ENCODE measurements around the gene SUSD4. TPM values are rescaled to one million over a fixed set of nuclear protein-coding genes. Genes with fewer than 3 reads are reported as not detected.

Gene SUSD4
- polyA plus RNA-seq, 1 of the 3 experiments (the other 2 are of a cell fraction) = 0.31 TPM

DNA sequence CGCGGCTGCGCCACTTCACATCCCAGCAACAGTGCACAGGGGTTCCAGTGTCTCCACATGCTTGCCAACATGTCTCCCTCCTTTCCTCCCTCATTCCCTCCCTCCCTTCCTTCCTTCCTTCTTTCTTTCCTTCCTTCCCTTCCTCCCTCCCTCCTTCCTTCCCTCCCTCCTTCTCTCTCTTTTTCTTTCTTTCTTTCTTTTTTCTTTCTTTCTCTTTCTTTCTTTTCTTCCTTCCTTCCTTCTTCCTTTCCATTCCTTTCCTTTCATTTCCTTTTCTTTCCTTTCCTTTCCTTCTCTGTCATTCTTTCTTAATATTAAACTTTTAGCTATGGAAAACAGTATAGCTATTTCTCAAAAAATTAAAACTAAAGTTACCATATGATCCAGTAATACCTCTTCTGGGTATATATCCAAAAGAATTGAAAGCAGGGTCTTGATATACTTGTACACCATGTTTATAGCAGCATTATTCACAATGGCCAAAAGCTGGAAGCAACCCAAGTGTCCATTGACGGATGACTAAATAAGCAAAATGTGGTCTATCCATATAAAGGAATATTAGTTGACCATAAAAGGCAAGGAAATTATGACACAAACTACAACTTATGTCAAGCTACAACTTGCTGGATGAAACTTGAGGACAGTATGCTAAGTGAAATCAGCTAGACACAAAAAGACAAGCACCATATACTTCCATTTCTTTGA is 165.9 kb downstream of the SUSD4 start:
- Histone ChIP-seq H2AFZ (ENCODE audit: low read depth) (no peak overlapping the region), H3K27ac (ENCODE audit: low read depth in 2 of 2, low read length in 1 of 2) (no peak overlapping the region), H3K9me3 (no peaks in the 10 kb centered on the region), H4K20me1 (ENCODE audit: insufficient read depth) (no peaks in the 10 kb centered on the region), H3K4me3 (ENCODE audit: low read depth in 2 of 2, low read length in 1 of 2) (no peak overlapping the region), H3F3A (replicated peaks; ENCODE audit: insufficient read depth) (no peaks in the 10 kb centered on the region), H3K79me2 (ENCODE audit: insufficient read depth) (no peaks in the 10 kb centered on the region), H3K27me3 (ENCODE audit: insufficient read depth) (no peaks in the 10 kb centered on the region; the same call in 1 of the 2 replicates), H3K4me1 (ENCODE audit: control insufficient read depth in 1 of 2, insufficient read depth in 2 of 2, low read depth in 1 of 2, low read length in 1 of 2) (no peaks in the 10 kb centered on the region), H3K9ac (no peak overlapping the region), H3K36me3 (replicated peaks in 1 of 2; ENCODE audit: control insufficient read depth in 1 of 2, insufficient read depth in 2 of 2, low read length in 1 of 2) (no peaks in the 10 kb centered on the region), H3K9me2 (no peaks in the 10 kb centered on the region), H3K4me2 (no peak overlapping the region)
- no peak for DNase-seq
- POLR2A ChIA-PET = no interaction called here
- CTCF ChIA-PET = no interaction called here
- TF ChIP-seq, protein P1, sequence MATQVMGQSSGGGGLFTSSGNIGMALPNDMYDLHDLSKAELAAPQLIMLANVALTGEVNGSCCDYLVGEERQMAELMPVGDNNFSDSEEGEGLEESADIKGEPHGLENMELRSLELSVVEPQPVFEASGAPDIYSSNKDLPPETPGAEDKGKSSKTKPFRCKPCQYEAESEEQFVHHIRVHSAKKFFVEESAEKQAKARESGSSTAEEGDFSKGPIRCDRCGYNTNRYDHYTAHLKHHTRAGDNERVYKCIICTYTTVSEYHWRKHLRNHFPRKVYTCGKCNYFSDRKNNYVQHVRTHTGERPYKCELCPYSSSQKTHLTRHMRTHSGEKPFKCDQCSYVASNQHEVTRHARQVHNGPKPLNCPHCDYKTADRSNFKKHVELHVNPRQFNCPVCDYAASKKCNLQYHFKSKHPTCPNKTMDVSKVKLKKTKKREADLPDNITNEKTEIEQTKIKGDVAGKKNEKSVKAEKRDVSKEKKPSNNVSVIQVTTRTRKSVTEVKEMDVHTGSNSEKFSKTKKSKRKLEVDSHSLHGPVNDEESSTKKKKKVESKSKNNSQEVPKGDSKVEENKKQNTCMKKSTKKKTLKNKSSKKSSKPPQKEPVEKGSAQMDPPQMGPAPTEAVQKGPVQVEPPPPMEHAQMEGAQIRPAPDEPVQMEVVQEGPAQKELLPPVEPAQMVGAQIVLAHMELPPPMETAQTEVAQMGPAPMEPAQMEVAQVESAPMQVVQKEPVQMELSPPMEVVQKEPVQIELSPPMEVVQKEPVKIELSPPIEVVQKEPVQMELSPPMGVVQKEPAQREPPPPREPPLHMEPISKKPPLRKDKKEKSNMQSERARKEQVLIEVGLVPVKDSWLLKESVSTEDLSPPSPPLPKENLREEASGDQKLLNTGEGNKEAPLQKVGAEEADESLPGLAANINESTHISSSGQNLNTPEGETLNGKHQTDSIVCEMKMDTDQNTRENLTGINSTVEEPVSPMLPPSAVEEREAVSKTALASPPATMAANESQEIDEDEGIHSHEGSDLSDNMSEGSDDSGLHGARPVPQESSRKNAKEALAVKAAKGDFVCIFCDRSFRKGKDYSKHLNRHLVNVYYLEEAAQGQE (IDR thresholded peaks at IDR 0.05; ENCODE audit: low read depth, low read length) = no peak
- TF ChIP-seq MEF2A (IDR thresholded peaks at IDR 0.05; ENCODE audit: borderline replicate concordance, low read depth) (no peak), EP300 (IDR thresholded peaks at IDR 0.05; ENCODE audit: borderline replicate concordance in 1 of 2, low read depth in 1 of 2, low read length in 1 of 2) (no peak), FOXM1 (IDR thresholded peaks at IDR 0.05; ENCODE audit: low read depth) (no peak), RCOR1 (IDR thresholded peaks at IDR 0.05; ENCODE audit: low read length) (no peak), POLR2AphosphoS5 (IDR thresholded peaks at IDR 0.05; ENCODE audit: low read depth, low read length) (no peak), SIN3A (IDR thresholded peaks at IDR 0.05; ENCODE audit: borderline replicate concordance, low read depth, low read length) (no peak), TAF1 (IDR thresholded peaks at IDR 0.05; ENCODE audit: borderline replicate concordance, low read depth, low read length) (no peak), YY1 (IDR thresholded peaks at IDR 0.05; ENCODE audit: low read depth) (no peak)
- TF ChIP-seq, protein P2, sequence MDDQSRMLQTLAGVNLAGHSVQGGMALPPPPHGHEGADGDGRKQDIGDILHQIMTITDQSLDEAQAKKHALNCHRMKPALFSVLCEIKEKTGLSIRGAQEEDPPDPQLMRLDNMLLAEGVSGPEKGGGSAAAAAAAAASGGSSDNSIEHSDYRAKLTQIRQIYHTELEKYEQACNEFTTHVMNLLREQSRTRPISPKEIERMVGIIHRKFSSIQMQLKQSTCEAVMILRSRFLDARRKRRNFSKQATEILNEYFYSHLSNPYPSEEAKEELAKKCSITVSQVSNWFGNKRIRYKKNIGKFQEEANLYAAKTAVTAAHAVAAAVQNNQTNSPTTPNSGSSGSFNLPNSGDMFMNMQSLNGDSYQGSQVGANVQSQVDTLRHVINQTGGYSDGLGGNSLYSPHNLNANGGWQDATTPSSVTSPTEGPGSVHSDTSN (IDR thresholded peaks at IDR 0.05) = no peak
- TF ChIP-seq, protein P3, sequence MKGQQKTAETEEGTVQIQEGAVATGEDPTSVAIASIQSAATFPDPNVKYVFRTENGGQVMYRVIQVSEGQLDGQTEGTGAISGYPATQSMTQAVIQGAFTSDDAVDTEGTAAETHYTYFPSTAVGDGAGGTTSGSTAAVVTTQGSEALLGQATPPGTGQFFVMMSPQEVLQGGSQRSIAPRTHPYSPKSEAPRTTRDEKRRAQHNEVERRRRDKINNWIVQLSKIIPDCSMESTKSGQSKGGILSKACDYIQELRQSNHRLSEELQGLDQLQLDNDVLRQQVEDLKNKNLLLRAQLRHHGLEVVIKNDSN (IDR thresholded peaks at IDR 0.05; ENCODE audit: borderline replicate concordance, low read depth) = no peak
- 70% methylated on average over 4 of the region's 4 CpGs for WGBS (ENCODE audit: low lambda C conversion rate)

Data from SK-N-SH (cell line).